Measurements from ENCODE around the gene FRY.

FRY gene

GRCh38 chr13:32261567-32261966 lies 230.0 kb downstream of the FRY start:
- DNase-seq (ENCODE audit: low spot score): peak; percentile 88

- no peak for DNase-seq (ENCODE audit: low spot score)
Measured at GRCh38 chr13:32262165-32262564, 230.6 kb downstream of the FRY start.

- DNase-seq (ENCODE audit: low spot score): no peak
Measured at GRCh38 chr13:32262619-32263018, 231.0 kb downstream of the FRY start.

- DNase-seq (ENCODE audit: low spot score): peak; percentile 82
Measured at GRCh38 chr13:32264407-32264806, 232.8 kb downstream of the FRY start.

GRCh38 chr13:32265726-32266125 lies 234.2 kb downstream of the FRY start:
- no peak for DNase-seq (ENCODE audit: low spot score)

- no peak for DNase-seq (ENCODE audit: low spot score)
Measured at GRCh38 chr13:32266130-32266529, 234.6 kb downstream of the FRY start.

GRCh38 chr13:32267836-32268439 lies 236.4 kb downstream of the FRY start:
- DNase-seq (ENCODE audit: low spot score): no peak

GRCh38 chr13:32272021-32272683 lies 240.6 kb downstream of the FRY start:
- peak; percentile 56 for DNase-seq (ENCODE audit: low spot score)

- DNase-seq (ENCODE audit: low spot score): no peak
Measured at GRCh38 chr13:32277839-32278238, 246.3 kb downstream of the FRY start.

- no peak for DNase-seq (ENCODE audit: low spot score)
Measured at GRCh38 chr13:32278426-32278825, 246.9 kb downstream of the FRY start.

- no peak for DNase-seq (ENCODE audit: low spot score)
Measured at GRCh38 chr13:32281096-32281495, 249.5 kb downstream of the FRY start.

GRCh38 chr13:32282096-32282711 lies 250.6 kb downstream of the FRY start:
- DNase-seq (ENCODE audit: low spot score): no peak

GRCh38 chr13:32284927-32285632 lies 253.5 kb downstream of the FRY start:
- no peak for DNase-seq (ENCODE audit: low spot score)

GRCh38 chr13:32285633-32285965 lies 254.0 kb downstream of the FRY start:
- DNase-seq (ENCODE audit: low spot score): no peak

GRCh38 chr13:32297206-32297605 lies 265.6 kb downstream of the FRY start:
- no peak for DNase-seq (ENCODE audit: low spot score)

GRCh38 chr13:32298695-32299094 lies 267.1 kb downstream of the FRY start:
- no peak for DNase-seq (ENCODE audit: low spot score)

- DNase-seq (ENCODE audit: low spot score): no peak
Measured at GRCh38 chr13:32299893-32300292, 268.3 kb downstream of the FRY start.

GRCh38 chr13:32300406-32300805 lies 268.8 kb downstream of the FRY start:
- DNase-seq (ENCODE audit: low spot score): peak; percentile 56

- DNase-seq (ENCODE audit: low spot score): no peak
Measured at GRCh38 chr13:32300920-32301319, 269.3 kb downstream of the FRY start.

GRCh38 chr13:32302461-32302860 lies 270.9 kb downstream of the FRY start:
- DNase-seq (ENCODE audit: low spot score): no peak

GRCh38 chr13:32305646-32306045 lies 274.1 kb downstream of the FRY start:
- DNase-seq (ENCODE audit: low spot score): no peak

GRCh38 chr13:32309312-32310133 lies 277.9 kb downstream of the FRY start:
- DNase-seq (ENCODE audit: low spot score): no peak

Measured in kidney capillary endothelial cell (primary cell).